H1 (cell line): ENCODE measurements around the gene PTCH1. TPM values are rescaled to one million over a fixed set of nuclear protein-coding genes. Genes with fewer than 3 reads are reported as not detected.
A peak's percentile ranks its signal among the peaks of the same experiment; 100 is the strongest.

Experiments used
- BCL11A ChIP-seq, 2 experiments: IDR thresholded peaks; one replicate each; pipeline ENCODE4 v1.6.1; 2011; ENCODE audit warnings: low read depth in 2 of 2, low read length in 2 of 2, mild to moderate bottlenecking in 2 of 2
- CBX5 ChIP-seq: fragments of 300-800, 300-1000 bp; sonication (generic); IDR thresholded peaks from 2 replicates; pipeline ENCODE4 v1.7.1; 2016; ENCODE audit warnings: antibody characterized with exemption, low read length, low read depth
- EGR1 ChIP-seq: IDR thresholded peaks from 2 replicates; pipeline ENCODE4 v1.6.1; 2011; ENCODE audit warnings: low read depth, low read length, borderline replicate concordance
- EP300 ChIP-seq, 2 experiments: IDR thresholded peaks; 1 replicate in 1 of 2; 2 replicates in 1 of 2; pipeline ENCODE4 v1.6.1; 2011 to 2012; ENCODE audit warnings: low read depth in 2 of 2, low read length in 2 of 2, mild to moderate bottlenecking in 2 of 2, borderline replicate concordance in 1 of 2, inconsistent platforms in 1 of 2, moderate library complexity in 1 of 2
- JUN ChIP-seq: IDR thresholded peaks from 2 replicates; pipeline ENCODE4 v1.6.1; 2011; ENCODE audit warnings: low read depth, mild to moderate bottlenecking, improper control_type of control experiment, low read length
- KDM5A ChIP-seq: fragments of 200-600 bp; IDR thresholded peaks from 2 replicates; pipeline ENCODE4 v1.7.1; 2012; ENCODE audit warnings: mild to moderate bottlenecking, low read length, inconsistent platforms, mixed read lengths
- MAFK ChIP-seq: IDR thresholded peaks from 2 replicates; pipeline ENCODE4 v1.6.1; 2012; ENCODE audit warnings: low read depth, mild to moderate bottlenecking, improper control_type of control experiment, low read length
- POLR2A ChIP-seq, 2 experiments: IDR thresholded peaks; 1 replicate in 1 of 2; 2 replicates in 1 of 2; pipeline ENCODE4 v1.6.1; 2011; ENCODE audit warnings: low read depth in 2 of 2, low read length in 2 of 2, mild to moderate bottlenecking in 2 of 2; ENCODE audit errors: control extremely low read depth in 1 of 2
- RAD21 ChIP-seq, 2 experiments: IDR thresholded peaks in 1 of 2; conservative IDR thresholded peaks in 1 of 2; 2 replicates each; pipeline ENCODE4 v1.6.1; 2011; ENCODE audit warnings: low read depth in 2 of 2, low read length in 2 of 2, improper control_type of control experiment in 1 of 2, inconsistent platforms in 1 of 2, mild to moderate bottlenecking in 1 of 2, moderate library complexity in 1 of 2
- RNF2 ChIP-seq: fragments of 200-900, 300-1000 bp; sonication (generic); IDR thresholded peaks from 2 replicates; pipeline ENCODE4 v1.7.1; 2016; ENCODE audit warnings: borderline replicate concordance, low read depth, mild to moderate bottlenecking, antibody characterized with exemption, low read length; ENCODE audit not compliant: poor library complexity, severe bottlenecking; ENCODE audit errors: missing control alignments
- RXRA ChIP-seq: IDR thresholded peaks from 2 replicates; pipeline ENCODE4 v1.6.1; 2011; ENCODE audit warnings: low read depth, mild to moderate bottlenecking, low read length, moderate library complexity; ENCODE audit not compliant: insufficient read depth
- SRF ChIP-seq: IDR thresholded peaks from 2 replicates; pipeline ENCODE4 v1.6.1; 2011; ENCODE audit warnings: mild to moderate bottlenecking, low read depth, low read length, moderate library complexity
- YY1 ChIP-seq: IDR thresholded peaks from 2 replicates; pipeline ENCODE4 v1.6.1; 2011; ENCODE audit warnings: low read depth, mild to moderate bottlenecking, low read length
- polyA plus RNA-seq, 7 experiments: library from polyadenylated mRNA; depleted of rRNA in 3 of 7; stranded (reverse) in 5 of 7; unstranded in 2 of 7; fragments of >200 nt in 5 of 7; fragments of 200-250 nt in 2 of 7; gene quantifications; 1 replicate in 5 of 7; 2 replicates in 1 of 7; 4 replicates in 1 of 7; pipeline versions ENCODE4 v1.2.1 to v1.2.3, GENCODE V29; 2011 to 2013; ENCODE audit warnings: missing spikeins in 2 of 7, mixed read lengths in 2 of 7
- total RNA-seq: library from RNA; stranded (reverse); fragmentation: NEBNext Ultra II Directional; extraction: Animal tissue kit (Norgen Biotek cat#: 25700); gene quantifications from 2 replicates; pipeline ENCODE4 v1.2.1, GENCODE V29; 2021
- TF ChIP-seq, protein P1 (sequence below): IDR thresholded peaks from 2 replicates; pipeline ENCODE4 v1.6.1; 2012; ENCODE audit warnings: inconsistent platforms
- TF ChIP-seq, protein P2 (sequence below): IDR thresholded peaks from 2 replicates; pipeline ENCODE4 v1.6.1; 2011; ENCODE audit warnings: low read length, improper control_type of control experiment
- TF ChIP-seq, protein P3 (sequence below): IDR thresholded peaks from 2 replicates; pipeline ENCODE4 v1.6.1; 2012; ENCODE audit warnings: inconsistent platforms
- TF ChIP-seq, protein P4 (sequence below), 3 experiments: IDR thresholded peaks; 1 replicate in 2 of 3; 2 replicates in 1 of 3; pipeline versions ENCODE4 v1.5.1 to v1.6.1; 2011; ENCODE audit warnings: low read length in 3 of 3, mild to moderate bottlenecking in 3 of 3, inconsistent platforms in 2 of 3, low read depth in 1 of 3, moderate library complexity in 1 of 3; ENCODE audit not compliant: insufficient read depth in 1 of 3; ENCODE audit errors: control extremely low read depth in 1 of 3

PTCH1 gene
- total and polyA plus RNA-seq, 2 of the 8 experiments (the other 6 are each of a cell fraction or from before 2014, with no cell fraction given): 6.4 to 34.1 TPM

DNA sequence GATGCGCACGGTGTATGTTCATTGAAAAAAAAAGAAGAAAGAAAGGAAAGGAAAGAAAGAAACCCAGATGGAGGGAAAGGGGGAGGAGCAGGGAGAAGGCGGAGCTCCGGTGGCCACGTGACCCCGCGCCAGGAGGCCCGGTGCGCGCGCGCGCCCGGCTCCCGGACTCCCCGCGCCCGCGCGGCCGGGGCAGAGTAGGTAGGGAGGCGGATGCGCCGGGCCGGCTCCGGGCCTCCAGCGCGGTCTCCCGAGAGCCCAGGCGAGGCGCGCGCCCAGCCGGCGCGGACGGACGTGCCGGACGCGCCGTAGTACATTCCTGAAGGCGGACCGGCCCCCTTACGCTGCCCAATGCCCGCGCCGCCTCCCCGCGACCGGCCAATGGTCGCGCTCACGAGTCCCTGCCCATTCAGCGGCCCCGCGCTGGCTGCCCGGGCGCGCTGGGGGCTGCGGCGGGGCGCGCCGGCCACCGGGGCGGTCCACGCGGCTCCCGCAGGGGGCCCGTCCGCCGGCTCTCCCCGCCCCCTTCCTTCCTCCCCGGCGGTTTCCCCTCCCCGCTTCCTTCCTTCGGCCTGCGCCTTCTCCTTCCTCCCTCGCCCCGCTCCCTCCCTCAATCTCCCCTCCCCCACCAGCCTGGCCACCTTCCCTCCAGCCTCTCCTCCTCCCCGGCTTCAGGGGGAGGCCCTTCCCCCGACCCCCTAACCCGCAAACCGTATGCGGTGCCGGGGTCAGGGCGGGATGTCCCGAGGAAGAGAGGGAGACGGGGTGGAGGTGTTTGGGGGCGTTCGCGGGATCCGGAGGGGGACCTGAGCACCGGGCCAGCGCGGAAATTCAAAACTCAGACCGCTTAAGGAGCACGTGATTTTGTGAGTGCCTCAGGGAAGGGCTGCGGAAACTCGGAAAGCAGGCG, 5.8 kb downstream of the PTCH1 start (continued):
- TF ChIP-seq RNF2 (peak; percentile 49), SRF (no peak), RXRA (no peak), JUN (no peak), CBX5 (no peak), EP300 (IDR thresholded peaks at IDR 0.05; ENCODE audit: borderline replicate concordance in 1 of 2, low read depth in 2 of 2, low read length in 2 of 2) (peak in 1 of 2 experiments; percentile 8; a peak in 1 of 3 replicates), BCL11A (IDR thresholded peaks at IDR 0.05; ENCODE audit: low read depth in 2 of 2, low read length in 2 of 2) (no peak), EGR1 (peak; percentile 72; the same call in 1 of the 2 replicates), POLR2A (IDR thresholded peaks at IDR 0.05; ENCODE audit: control extremely low read depth in 1 of 2, low read depth in 2 of 2, low read length in 2 of 2) (peak; percentile 58 to 62; a peak in 2 of 3 replicates), KDM5A (no peak), RAD21 (IDR thresholded peaks at IDR 0.05 in 1 of 2, conservative IDR thresholded peaks at IDR 0.05 in 1 of 2; ENCODE audit: low read depth in 2 of 2, low read length in 2 of 2) (peak; percentile 2 to 21; a peak in 3 of 4 replicates), YY1 (0 out of 2 replicates have a peak, but pooled peaks have one; percentile 22), MAFK (no peak)
- TF ChIP-seq, protein P1, sequence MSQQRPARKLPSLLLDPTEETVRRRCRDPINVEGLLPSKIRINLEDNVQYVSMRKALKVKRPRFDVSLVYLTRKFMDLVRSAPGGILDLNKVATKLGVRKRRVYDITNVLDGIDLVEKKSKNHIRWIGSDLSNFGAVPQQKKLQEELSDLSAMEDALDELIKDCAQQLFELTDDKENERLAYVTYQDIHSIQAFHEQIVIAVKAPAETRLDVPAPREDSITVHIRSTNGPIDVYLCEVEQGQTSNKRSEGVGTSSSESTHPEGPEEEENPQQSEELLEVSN: peak; percentile 60
- TF ChIP-seq, protein P2, sequence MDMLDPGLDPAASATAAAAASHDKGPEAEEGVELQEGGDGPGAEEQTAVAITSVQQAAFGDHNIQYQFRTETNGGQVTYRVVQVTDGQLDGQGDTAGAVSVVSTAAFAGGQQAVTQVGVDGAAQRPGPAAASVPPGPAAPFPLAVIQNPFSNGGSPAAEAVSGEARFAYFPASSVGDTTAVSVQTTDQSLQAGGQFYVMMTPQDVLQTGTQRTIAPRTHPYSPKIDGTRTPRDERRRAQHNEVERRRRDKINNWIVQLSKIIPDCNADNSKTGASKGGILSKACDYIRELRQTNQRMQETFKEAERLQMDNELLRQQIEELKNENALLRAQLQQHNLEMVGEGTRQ: peak; percentile 92
- TF ChIP-seq, protein P3, sequence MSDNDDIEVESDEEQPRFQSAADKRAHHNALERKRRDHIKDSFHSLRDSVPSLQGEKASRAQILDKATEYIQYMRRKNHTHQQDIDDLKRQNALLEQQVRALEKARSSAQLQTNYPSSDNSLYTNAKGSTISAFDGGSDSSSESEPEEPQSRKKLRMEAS: peak; percentile 84; the same call in 1 of the 2 replicates
- TF ChIP-seq, protein P4, sequence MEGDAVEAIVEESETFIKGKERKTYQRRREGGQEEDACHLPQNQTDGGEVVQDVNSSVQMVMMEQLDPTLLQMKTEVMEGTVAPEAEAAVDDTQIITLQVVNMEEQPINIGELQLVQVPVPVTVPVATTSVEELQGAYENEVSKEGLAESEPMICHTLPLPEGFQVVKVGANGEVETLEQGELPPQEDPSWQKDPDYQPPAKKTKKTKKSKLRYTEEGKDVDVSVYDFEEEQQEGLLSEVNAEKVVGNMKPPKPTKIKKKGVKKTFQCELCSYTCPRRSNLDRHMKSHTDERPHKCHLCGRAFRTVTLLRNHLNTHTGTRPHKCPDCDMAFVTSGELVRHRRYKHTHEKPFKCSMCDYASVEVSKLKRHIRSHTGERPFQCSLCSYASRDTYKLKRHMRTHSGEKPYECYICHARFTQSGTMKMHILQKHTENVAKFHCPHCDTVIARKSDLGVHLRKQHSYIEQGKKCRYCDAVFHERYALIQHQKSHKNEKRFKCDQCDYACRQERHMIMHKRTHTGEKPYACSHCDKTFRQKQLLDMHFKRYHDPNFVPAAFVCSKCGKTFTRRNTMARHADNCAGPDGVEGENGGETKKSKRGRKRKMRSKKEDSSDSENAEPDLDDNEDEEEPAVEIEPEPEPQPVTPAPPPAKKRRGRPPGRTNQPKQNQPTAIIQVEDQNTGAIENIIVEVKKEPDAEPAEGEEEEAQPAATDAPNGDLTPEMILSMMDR (IDR thresholded peaks at IDR 0.05; ENCODE audit: control extremely low read depth in 1 of 3, insufficient read depth in 1 of 3, low read depth in 1 of 3, low read length in 3 of 3): no peak
